Glomerular endothelial cell (primary cell): Measurements from ENCODE around the gene TRDN. TPM values are rescaled to one million over a fixed set of nuclear protein-coding genes. Genes with fewer than 3 reads are reported as not detected.
"Not testable (repeated sequence)": the region's sequence is repeated elsewhere in the genome, so short reads cannot be mapped to it uniquely, and the experiment has no call there.

Experiments used
- DNase-seq: peaks from one replicate; pipeline ENCODE4 v3.0.0-alpha.2; 2011; ENCODE audit warnings: low read depth, low spot score; ENCODE audit errors: extremely low read depth
- total RNA-seq: library from RNA; depleted of rRNA; stranded (reverse); fragments of >200 nt; gene quantifications from 2 replicates; pipeline ENCODE4 v1.2.3, GENCODE V29; 2015

The TRDN gene
- total RNA-seq, 1 donor from 2014 or later: not detected

DNA sequence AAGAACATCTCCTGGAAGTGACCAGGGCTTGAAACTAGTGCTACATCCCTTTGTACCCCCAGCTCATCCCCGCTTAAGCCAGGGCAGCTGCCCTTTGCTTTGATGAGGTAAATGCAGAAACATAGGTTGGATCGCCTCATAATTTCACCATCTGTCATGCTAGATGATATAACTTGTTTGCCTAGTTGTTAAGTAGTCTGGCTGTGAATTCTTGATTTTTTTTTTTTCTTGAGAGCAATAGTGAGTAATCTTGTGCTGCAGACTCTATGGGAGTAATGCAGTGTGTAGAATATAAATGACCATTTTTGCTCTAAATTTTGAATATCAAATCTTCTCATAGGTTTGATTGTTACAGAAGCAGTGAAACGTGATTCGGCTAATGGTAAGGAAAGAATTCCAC lies 4.1 kb downstream of the TRDN start:
- DNase-seq: no peak

DNA sequence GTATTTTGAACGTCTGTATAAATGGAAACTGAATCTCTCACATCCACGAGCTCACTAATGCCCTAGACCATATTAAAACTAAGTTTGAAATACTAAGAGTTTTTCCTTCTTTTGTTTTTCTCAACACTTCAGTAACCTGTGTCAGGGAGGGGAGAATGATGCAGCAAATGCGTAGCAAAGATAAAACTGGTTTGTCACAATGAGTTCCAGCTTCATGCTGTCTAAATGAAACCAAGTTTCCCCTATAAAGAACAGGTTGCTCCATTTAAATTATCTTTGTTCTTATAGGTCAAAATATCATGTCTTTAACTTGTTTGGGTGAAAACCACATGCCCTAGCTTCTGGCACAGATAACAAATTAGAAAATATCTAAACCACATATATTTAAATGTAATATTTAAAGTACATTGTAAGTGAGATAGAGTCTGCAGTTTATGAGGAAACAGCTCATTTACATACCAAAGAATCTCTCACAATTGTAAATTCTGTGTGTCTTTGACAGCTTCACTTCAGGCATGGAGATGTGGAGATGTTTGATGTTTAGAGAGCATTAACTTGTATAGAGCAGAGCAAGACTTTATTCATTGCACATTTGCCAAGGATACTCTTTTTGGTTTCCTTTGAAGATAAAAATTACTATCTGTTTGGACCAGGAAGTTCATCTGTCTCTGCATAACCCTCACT lies 7.3 kb downstream of the TRDN start:
- no peak for DNase-seq

DNA sequence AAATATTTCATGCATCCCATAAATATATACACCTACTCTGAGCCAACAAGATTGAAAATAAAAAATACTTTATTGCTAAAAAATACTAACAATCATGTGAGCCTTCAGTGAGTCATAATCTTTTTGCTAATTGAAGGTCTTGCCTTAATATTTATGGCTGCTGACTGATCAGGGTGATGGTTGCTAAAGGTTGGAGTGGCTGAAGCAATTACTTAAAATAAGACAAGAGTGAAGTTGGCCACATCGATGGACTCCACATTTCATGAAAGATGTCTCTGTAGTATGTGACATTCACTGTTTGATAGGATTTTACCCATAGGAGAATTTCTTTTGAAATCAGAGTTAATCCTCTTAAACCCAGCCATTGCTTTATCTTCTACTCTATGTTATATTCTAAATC lies 11.1 kb downstream of the TRDN start:
- DNase-seq: no peak

DNA sequence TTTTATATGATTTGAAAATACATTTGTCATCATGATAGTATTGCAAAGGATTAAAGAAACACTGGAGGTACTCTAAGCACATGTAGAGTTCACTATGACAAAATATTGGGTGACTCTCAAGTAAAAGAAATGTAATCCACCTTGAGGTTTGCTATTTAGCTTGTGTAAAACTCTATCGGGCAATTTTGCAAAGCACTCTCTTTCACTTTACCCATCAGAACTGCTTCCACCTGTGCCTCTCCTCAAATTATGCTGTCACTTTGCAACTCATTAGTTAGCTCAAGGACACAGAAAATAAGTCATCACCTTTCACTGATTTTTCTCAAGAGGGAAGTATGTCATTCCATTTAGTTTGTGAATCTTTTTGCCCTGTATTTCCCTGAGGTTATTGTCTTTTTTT lies 14.0 kb downstream of the TRDN start:
- DNase-seq: no peak

DNA sequence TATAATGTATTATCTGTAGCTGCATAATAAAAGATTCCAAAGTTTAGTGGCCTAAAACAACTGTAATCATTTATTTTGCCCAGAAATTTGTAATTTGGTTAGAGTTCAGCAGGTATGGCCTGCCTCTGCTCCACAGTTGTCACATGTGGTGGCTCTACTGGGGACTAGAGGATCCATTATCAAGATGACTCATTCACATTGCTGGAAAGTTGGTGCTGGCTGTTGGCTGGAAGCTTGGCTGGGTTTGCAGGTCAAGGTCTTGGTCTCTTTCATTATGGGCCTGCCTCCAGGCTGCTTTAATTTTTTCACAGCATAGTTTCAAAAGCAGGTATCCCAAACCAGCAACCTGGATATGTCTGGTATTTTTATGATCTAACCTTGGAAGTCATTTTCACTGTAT lies 17.6 kb downstream of the TRDN start:
- no peak for DNase-seq

DNA sequence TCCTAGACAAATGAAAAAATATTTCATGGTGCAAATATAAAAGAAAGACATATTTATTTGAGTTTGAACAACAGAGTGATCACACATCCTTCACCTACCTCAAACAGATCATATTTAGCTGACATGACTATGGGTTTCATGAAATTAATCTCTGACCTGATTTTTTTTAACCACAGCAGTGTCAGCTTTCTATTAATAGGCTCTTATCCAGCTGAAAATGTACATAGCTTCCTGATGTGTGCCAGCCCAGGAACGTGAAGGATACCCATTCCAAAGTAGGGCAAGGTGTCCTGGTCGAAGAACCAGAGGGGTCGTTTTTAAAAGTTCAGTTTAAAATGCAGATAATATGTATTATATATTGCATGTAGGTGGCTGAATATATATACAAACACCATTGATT lies 19.8 kb downstream of the TRDN start:
- DNase-seq: no peak

DNA sequence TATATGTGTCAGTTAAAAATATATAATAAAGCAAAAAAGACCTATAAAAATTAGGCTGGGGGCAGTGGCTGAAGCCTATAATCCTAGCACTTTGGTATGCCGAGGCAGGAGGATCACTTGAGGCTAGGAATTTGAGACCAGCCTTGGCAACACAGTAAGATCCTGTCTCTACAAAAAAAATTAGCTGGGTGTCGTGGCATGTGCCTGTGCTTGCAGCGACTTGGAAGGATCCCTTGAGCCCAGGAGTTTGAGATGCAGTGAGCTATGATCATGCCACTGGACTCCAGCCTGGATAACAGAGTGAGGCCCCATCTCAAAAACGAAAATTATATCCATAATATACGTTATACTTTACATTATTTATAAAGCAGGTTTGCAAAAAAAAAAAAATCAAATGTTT lies 20.7 kb downstream of the TRDN start:
- DNase-seq: no peak

DNA sequence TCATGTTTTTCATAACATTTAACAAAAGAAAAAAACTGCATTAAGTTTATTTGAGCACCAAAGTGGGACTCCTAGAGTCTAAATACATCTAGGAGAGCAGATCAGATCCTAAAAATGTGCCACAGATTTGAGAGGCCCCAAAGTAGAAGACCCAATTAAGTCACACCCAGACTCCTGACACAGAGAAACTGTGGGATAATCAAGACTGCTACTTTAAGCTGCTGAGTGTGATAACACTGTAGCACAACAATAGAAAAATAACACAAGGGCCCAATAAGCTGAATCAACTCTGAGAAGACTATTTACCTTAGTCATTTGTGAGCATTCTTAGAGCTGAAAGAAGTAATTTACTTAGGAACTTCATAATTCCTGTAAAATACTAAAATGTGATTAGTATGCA lies 26.0 kb downstream of the TRDN start:
- no peak for DNase-seq

DNA sequence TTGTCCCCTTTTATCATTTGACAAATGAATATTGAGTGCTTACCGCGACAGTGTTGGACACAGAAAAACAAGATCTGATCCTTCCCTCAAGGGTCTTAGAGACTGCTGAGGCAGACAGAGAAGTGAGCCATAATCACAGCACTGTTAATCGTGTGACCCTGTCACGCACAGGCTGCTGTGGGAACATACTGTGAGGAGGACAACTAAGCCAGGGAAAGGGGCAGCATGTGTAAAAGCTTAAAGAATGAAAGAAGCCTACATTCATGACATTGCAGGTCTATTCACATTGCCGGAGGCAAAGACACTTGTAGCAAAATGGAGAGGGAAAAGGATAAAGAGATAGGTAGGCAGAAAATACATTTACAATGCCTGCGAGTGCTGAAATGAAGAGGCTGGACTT lies 32.7 kb downstream of the TRDN start:
- DNase-seq: no peak

DNA sequence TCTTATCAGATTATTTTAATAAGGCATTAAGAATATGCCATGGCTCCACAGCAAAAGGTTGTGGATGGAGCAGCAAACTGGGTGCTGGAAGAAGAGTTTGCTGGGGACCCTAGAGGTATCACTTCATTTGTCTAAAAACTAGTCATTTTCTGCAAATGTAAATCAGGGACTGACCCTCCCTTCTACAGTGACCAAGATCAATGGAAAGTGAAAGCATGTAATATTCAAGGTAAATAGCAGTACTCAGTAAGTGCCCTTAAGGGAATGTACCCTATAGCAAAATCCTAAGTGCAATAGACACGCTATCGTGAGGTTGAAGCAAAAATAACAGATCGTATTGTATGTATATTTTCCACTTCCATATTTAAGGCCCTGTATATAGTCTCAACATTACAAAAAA lies 38.7 kb downstream of the TRDN start:
- no peak for DNase-seq

DNA sequence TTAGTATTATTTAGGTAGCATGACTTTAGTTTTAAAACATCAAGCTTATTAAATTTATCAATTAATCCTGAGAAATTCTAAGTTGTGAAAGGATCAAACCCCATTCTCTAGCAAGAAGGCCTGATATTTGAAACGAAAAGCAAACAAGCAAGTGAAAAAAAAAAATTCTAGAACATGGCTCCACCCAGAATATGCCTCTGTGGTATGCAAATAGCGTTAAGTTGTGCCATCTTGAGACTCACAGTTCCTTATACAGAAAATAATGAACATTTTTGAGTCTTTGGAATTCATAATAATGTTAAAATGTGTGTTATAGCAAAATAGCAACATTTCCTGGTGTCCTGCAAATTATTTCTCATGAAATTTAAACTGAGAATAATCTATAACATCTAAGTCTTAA lies 42.0 kb downstream of the TRDN start:
- no peak for DNase-seq

DNA sequence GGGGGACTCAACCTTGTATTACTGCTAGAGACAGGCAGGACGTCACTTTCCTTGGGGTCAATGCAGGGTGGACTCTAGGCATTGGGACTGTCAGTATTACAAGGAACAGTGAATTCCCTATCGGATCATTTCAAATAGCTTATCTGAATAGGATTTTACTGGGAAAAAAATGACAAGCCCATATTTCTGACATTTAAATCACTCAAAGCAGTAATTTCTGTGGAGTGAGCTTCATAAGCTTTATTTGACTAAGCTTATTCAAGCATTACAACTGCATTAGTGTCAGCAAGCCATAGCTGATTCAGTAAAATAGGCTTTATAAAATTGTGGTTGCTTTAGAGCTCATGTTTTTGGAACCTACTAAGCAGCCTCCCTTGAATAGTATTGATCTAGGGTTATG lies 44.3 kb downstream of the TRDN start:
- no peak for DNase-seq

DNA sequence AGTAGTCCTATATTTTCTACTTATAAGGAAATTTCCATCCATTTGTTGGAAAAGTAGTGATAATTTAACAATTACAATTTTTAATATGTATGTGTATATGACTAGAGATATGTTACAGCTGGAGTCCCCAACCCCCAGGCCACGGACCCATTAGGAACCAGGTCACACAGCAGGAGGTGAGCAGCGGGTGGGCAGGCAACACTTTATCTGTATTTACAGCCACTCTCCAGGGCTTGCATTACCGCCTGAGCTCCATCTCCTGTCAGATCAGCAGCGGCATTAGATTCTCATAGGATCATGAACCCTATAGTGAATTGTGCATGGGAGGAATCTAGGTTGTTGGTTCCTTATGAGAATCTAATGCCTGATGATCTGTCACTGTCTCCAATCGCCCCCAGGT lies 46.8 kb downstream of the TRDN start:
- no peak for DNase-seq

DNA sequence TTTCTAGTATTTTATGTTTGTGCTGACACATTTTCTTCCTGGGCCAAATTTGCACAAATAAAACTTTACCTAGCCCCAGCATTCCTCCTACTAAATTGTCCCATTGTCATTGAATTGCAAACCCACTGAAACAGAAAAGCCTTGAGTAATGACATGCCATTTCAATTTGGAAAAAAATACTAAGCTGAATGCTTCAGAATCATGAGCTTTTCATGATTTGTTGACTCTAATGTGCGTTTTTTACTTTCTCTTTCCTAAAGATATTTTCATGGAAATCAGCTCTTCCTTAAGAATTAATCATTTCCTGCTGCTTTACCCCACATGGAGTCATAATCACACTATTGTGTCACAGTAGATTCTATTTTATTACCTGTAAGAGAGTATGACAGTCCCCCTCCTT lies 47.4 kb downstream of the TRDN start:
- peak; percentile 9 for DNase-seq

DNA sequence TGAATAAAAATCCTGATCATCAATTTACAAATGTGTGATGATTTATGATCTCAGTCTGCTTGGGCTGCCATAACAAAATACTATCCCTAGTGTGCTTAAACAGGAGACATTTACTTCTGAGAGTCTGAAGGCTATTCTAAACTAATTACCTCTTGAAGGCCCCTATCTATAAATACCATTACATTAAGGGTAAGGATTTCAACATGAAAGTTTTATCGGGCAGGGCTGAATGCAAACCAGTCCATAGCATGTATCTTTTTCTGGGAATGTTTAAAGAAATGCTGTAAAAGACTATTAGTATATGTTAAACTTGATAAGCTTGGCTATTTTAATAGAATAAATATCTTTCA lies 48.2 kb downstream of the TRDN start:
- no peak for DNase-seq

DNA sequence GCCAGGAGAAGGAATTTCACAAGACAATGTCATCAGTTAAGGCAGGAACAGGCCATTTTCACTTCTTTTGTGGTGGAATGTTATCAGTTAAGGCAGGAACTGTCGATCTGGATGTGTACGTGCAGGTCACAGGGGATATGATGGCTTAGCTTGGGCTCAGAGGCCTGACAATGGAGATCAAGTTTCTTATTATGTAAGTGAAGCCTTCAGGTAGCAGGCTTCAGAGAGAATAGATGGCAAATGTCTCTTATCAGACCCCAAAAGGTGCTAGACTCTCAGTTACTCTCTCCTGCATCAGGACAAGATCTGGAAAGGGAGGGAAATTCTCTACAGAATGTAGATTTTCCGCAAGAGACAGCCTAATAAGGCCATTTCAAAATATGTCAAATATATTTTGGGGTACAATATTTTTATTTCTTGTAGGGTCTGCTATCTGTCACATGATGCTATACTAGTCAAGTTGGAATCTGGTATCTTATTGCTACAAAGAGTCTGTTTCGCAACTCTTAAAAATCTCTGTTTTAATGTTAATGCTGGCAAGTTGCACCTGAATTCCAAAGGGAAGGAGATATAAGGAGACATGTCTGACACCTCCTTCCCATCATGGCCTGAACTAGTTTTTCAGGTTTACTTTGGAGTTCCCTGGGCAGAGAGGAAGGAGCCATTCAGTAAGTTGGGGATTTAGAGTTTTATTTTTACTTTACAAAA lies 48.8 kb downstream of the TRDN start:
- DNase-seq: no peak

DNA sequence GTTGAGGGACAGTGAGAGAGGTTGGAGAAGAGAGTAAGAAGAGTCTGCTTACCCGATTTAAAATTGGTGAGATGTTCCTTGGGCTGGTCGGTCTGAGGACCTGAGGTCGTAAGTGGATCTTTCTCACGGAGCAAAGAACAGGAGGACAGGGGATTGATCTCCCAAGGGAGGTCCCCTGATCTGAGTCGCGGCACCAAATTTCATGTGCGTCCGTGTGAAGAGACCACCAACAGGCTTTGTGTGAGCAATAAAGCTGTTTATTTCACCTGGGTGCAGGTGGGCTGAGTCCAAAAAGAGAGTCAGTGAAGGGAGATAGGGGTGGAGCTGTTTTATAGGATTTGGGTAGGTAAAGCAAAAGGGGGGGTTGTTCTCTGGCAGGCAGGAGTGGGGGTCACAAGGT lies 49.3 kb downstream of the TRDN start:
- not testable (repeated sequence) for DNase-seq

DNA sequence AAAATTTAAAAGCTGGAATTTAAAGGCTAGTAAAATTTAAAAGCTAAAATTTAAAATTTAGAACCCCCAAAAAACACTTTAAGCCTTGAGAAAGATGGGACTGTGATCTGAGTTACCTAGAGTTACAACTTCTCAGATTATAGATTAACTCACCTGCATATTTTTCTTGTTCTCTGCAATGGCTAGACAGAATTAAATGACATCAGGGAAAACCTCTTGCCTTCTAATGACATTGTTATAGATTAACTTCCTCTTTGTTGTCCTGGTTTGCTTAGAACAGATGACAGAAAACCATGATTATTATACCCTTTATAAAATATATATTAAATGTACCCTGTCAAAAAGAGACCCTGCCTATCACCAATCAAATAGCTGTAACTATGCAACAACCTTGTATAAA lies 56.4 kb downstream of the TRDN start:
- DNase-seq: no peak

DNA sequence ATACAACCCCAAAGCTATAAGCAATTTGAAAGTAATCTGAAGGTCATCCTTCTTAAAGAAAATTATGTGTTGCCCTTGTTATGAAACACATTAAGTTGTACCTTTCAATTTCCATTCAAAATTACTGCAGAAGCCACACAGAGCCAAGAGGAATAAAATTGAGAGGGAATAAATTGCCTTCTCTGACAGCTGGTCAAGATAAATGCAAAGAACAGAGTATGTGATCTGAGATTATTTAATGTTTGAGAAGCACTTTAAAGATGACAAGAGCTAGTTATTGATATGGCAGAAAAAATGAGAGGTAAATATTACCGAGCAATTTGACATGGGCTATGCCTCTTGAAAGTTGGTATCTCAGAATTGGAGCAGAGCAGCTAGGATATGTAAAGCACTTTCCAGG lies 61.6 kb downstream of the TRDN start:
- no peak for DNase-seq

DNA sequence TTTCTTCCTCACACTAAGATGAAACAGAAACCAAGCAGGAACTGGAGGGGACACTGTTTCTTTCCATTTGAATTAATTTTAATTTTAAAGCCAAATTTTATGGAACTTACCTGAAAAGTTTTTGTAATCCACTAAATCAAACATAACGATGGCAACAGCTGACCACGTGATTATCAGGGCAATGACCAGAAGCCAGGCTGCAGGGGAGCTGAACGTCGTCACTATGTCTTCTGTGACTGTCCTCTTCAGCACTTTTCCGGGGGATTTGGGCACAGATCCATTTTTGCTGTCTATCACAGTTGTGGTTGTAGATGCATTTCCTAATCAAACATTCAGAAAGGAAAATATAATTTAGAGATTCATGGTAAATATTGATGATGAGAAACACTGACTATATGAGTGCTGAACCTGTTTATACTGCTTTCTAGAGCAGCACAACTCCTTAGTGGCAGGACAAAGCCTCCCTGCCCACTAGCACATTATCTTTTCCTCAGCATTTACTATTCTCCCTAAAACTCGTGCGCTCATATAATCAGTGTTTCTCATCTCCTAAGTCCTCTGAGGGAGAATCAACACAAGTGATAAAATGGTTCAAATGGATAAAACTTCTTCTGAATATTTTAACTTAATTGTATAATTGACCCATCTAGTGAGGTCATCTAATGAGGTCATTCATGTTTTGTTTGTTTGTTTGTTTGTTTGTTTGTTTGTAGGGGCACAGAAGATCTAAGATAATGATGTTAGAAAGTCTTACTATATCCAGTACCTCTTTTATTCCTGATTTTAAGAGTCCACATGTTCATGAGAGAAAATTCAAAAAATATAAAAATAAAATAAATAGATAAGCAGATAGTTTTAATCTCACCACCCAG lies 65.7 kb downstream of the TRDN start:
- DNase-seq: no peak

DNA sequence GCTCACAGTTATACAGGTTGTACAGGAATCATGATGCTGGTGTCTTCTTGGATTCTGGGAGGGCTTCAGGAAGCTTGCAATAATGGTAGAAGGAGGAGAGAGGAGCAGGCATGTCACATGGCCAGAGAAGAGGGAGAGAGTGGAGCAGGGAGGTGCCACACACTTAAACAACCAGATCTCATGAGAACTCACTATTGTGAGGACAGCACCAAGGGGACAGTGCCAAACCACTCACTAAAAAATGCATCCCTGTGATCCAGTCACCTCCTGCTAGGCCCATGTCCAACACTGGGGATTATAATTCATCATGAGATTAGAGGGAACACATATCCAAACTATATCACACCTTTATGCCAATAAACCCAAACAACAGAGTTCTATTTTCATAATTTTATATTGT lies 67.2 kb downstream of the TRDN start:
- no peak for DNase-seq

DNA sequence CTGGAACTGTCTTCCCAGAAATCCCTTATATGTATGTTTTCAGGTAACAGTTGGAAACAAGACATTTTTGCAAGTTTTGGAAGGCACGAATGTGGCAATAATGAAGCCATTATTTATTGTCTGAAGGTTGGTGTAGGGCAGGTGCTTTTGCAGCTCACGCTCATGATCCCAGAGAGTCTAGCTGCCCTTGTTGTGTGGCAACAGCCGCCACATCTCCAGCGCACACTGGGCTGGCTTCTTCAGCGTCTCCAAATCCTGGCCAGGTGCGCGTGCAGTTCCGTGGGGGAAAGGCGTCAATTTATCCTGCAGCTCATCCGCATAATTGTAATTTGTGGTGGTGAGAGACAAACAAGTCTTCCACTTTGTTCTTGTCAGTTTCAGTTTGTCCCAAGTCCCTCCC lies 71.2 kb downstream of the TRDN start:
- no peak for DNase-seq
